Suprapubic skin (tissue), 4 donors: ENCODE results near the gene KITLG. TPM values are rescaled to one million over a fixed set of nuclear protein-coding genes. Genes with fewer than 3 reads are reported as not detected.

Source experiments
- DNase-seq, 2 donors: peaks; one replicate each; pipeline ENCODE4 v3.0.0-alpha.2; 2019; ENCODE audit warnings: low spot score in 2 of 2
- H3K27ac ChIP-seq: fragments of 200-600 bp; sonication (generic); one replicate; pipeline ENCODE4 v1.5.1; 2019
- H3K27me3 ChIP-seq: fragments of 200-600 bp; sonication (generic); one replicate; pipeline ENCODE4 v1.5.1; 2019
- H3K36me3 ChIP-seq: fragments of 200-600 bp; sonication (generic); one replicate; pipeline ENCODE4 v1.5.1; 2019
- H3K4me1 ChIP-seq: fragments of 200-600 bp; sonication (generic); one replicate; pipeline ENCODE4 v1.5.1; 2019
- H3K4me3 ChIP-seq: fragments of 200-600 bp; sonication (generic); one replicate; pipeline ENCODE4 v1.5.1; 2019; ENCODE audit warnings: mild to moderate bottlenecking
- H3K9me3 ChIP-seq: fragments of 200-600 bp; sonication (generic); one replicate; pipeline ENCODE4 v1.5.1; 2019
- CTCF ChIP-seq, 2 donors: fragments of 200-600 bp in 1 of 2; fragments of 450-650 bp in 1 of 2; sonication (generic) in 1 of 2; IDR thresholded peaks; one replicate each; pipeline ENCODE4 v1.5.1; 2016 to 2019; ENCODE audit warnings: antibody characterized with exemption in 2 of 2, mild to moderate bottlenecking in 1 of 2, moderate library complexity in 1 of 2
- EP300 ChIP-seq: sonication (generic); formaldehyde crosslinking; IDR thresholded peaks from one replicate; pipeline ENCODE4 v1.6.1; 2017; ENCODE audit warnings: antibody characterized with exemption
- POLR2A ChIP-seq, 2 donors: fragments of 450-650 bp; IDR thresholded peaks; one replicate each; pipeline ENCODE4 v1.6.1; 2017; ENCODE audit warnings: antibody characterized with exemption in 2 of 2, mild to moderate bottlenecking in 2 of 2, moderate library complexity in 2 of 2
- POLR2AphosphoS5 ChIP-seq, 3 donors: sonication (generic); formaldehyde crosslinking; IDR thresholded peaks; one replicate each; pipeline ENCODE4 v1.6.1; 2017; ENCODE audit warnings: antibody characterized with exemption in 3 of 3
- WGBS: methylation state at CpG from one replicate; pipeline ENCODE4 v1.1.5; 2018; 5-methylcytosine and 5-hydroxymethylcytosine counted together
- total RNA-seq, 4 donors: library from RNA; depleted of rRNA; stranded (reverse); fragments of >200 nt; gene quantifications; one replicate each; pipeline ENCODE4 v1.1.0, GENCODE V29; 2016

Gene KITLG
- total RNA-seq, 4 donors from 2014 or later: 10.5 to 17.6 (median 12.6) TPM

GRCh38 chr12:88451205-88451604 is 129.1 kb downstream of the KITLG start:
- Histone ChIP-seq H3K27ac (no peak overlapping the region), H3K9me3 (no peaks in the 10 kb centered on the region), H3K36me3 (no peaks in the 10 kb centered on the region), H3K27me3 (no peaks in the 10 kb centered on the region), H3K4me3 (no peak overlapping the region), H3K4me1 (no peaks in the 10 kb centered on the region)
- TF ChIP-seq POLR2AphosphoS5 (IDR thresholded peaks at IDR 0.05) (no peak), CTCF (IDR thresholded peaks at IDR 0.05) (no peak), EP300 (no peak), POLR2A (IDR thresholded peaks at IDR 0.05) (no peak)
- 85% methylated on average over 3 of the region's 3 CpGs for WGBS
- DNase-seq: no peak

- Histone ChIP-seq H3K27me3 (no peaks in the 10 kb centered on the region), H3K27ac (no peak overlapping the region), H3K4me3 (no peak overlapping the region), H3K4me1 (no peaks in the 10 kb centered on the region), H3K9me3 (no peaks in the 10 kb centered on the region), H3K36me3 (no peaks in the 10 kb centered on the region)
- TF ChIP-seq POLR2AphosphoS5 (IDR thresholded peaks at IDR 0.05) (no peak), CTCF (IDR thresholded peaks at IDR 0.05) (no peak), EP300 (no peak), POLR2A (IDR thresholded peaks at IDR 0.05) (no peak)
- DNase-seq: no peak
- 76% methylated on average over 1 of the region's 1 CpG for WGBS
These were observed 130.1 kb downstream of the KITLG start for GRCh38 chr12:88450136-88450535.

GRCh38 chr12:88448337-88448915 is 131.8 kb downstream of the KITLG start:
- DNase-seq: no peak
- H3K36me3 ChIP-seq: no peaks in the 10 kb centered on the region
- no peaks in the 10 kb centered on the region for H3K9me3 ChIP-seq
- H3K27me3 ChIP-seq: no peaks in the 10 kb centered on the region
- H3K4me1 ChIP-seq: no peaks in the 10 kb centered on the region
- no peak overlapping the region for H3K4me3 ChIP-seq
- TF ChIP-seq CTCF (IDR thresholded peaks at IDR 0.05) (no peak), EP300 (no peak), POLR2AphosphoS5 (IDR thresholded peaks at IDR 0.05) (no peak), POLR2A (IDR thresholded peaks at IDR 0.05) (no peak)
- H3K27ac ChIP-seq: no peak overlapping the region
- 71% methylated on average over 5 of the region's 5 CpGs for WGBS

- no peak overlapping the region for H3K4me3 ChIP-seq
- no peaks in the 10 kb centered on the region for H3K4me1 ChIP-seq
- no peak for DNase-seq
- no peak for TF ChIP-seq EP300
- no peak for TF ChIP-seq CTCF (IDR thresholded peaks at IDR 0.05)
- no peak for TF ChIP-seq POLR2A (IDR thresholded peaks at IDR 0.05)
- no peaks in the 10 kb centered on the region for H3K27me3 ChIP-seq
- no peaks in the 10 kb centered on the region for H3K36me3 ChIP-seq
- no peaks in the 10 kb centered on the region for H3K9me3 ChIP-seq
- no peak overlapping the region for H3K27ac ChIP-seq
These were observed 134.4 kb downstream of the KITLG start for GRCh38 chr12:88445705-88446394.

- no peak overlapping the region for H3K4me3 ChIP-seq
- H3K4me1 ChIP-seq: no peaks in the 10 kb centered on the region
- H3K27ac ChIP-seq: no peak overlapping the region
- no peaks in the 10 kb centered on the region for H3K36me3 ChIP-seq
- H3K9me3 ChIP-seq: no peaks in the 10 kb centered on the region
- no peak for DNase-seq
- H3K27me3 ChIP-seq: no peaks in the 10 kb centered on the region
- TF ChIP-seq CTCF (IDR thresholded peaks at IDR 0.05) (no peak), POLR2A (IDR thresholded peaks at IDR 0.05) (no peak), POLR2AphosphoS5 (IDR thresholded peaks at IDR 0.05) (no peak), EP300 (no peak)
- WGBS: 76% methylated on average over 1 of the region's 1 CpG
These were observed 135.8 kb downstream of the KITLG start for GRCh38 chr12:88444481-88444880.
